GM12891 (cell line): ENCODE data around the gene MVB12B.

ENCODE experiments used
- DNase-seq: peaks from one replicate; pipeline ENCODE4 v3.0.0; 2011; ENCODE audit warnings: low spot score; ENCODE audit not compliant: insufficient read length
- FAIRE-seq: peaks from 2 replicates; lab custom pipeline; 2011; peaks lifted over from hg19 to GRCh38; lab: Jason Lieb, UNC
- PAX5 ChIP-seq: IDR thresholded peaks from 2 replicates; pipeline ENCODE4 v1.6.1; 2011; ENCODE audit warnings: low read length, moderate library complexity, mild to moderate bottlenecking; ENCODE audit not compliant: insufficient read depth, severe bottlenecking
- POLR2A ChIP-seq: IDR thresholded peaks from 2 replicates; pipeline ENCODE4 v1.6.1; 2011; ENCODE audit warnings: low read depth, low read length, control low read depth
- POLR2AphosphoS5 ChIP-seq: IDR thresholded peaks from 2 replicates; pipeline ENCODE4 v1.6.1; 2011; ENCODE audit warnings: low read depth, low read length, control low read depth
- POU2F2 ChIP-seq: IDR thresholded peaks from 2 replicates; pipeline ENCODE4 v1.6.1; 2011; ENCODE audit warnings: low read depth, mild to moderate bottlenecking, control low read depth, low read length, moderate library complexity
- SPI1 ChIP-seq: IDR thresholded peaks from 2 replicates; pipeline ENCODE4 v1.6.1; 2011; ENCODE audit warnings: low read depth, low read length, control low read depth
- TAF1 ChIP-seq: IDR thresholded peaks from 2 replicates; pipeline ENCODE4 v1.6.1; 2011; ENCODE audit warnings: low read depth, low read length, control low read depth

MVB12B gene

GRCh38 chr9:126377536-126377935 lies 50.9 kb downstream of the MVB12B start:
- TF ChIP-seq TAF1 (no peak), POLR2AphosphoS5 (no peak), SPI1 (no peak), POLR2A (no peak), POU2F2 (no peak), PAX5 (no peak)
- FAIRE-seq (no peak), DNase-seq (no peak)

- FAIRE-seq (no peak), DNase-seq (no peak)
- no peak for TF ChIP-seq POU2F2
- TF ChIP-seq PAX5: no peak
- TF ChIP-seq POLR2A: no peak
- no peak for TF ChIP-seq POLR2AphosphoS5
- no peak for TF ChIP-seq SPI1
- no peak for TF ChIP-seq TAF1
Measured at GRCh38 chr9:126378761-126379160, 52.1 kb downstream of the MVB12B start.

GRCh38 chr9:126379661-126380360 lies 53.2 kb downstream of the MVB12B start:
- TF ChIP-seq PAX5 (no peak), POLR2AphosphoS5 (no peak), TAF1 (no peak), POLR2A (no peak), POU2F2 (no peak), SPI1 (no peak)
- no peak for DNase-seq
- no peak for FAIRE-seq

- FAIRE-seq (no peak), DNase-seq (no peak)
- no peak for TF ChIP-seq PAX5
Measured at GRCh38 chr9:126380447-126380846, 53.8 kb downstream of the MVB12B start.

GRCh38 chr9:126381195-126381594 lies 54.6 kb downstream of the MVB12B start:
- no peak for TF ChIP-seq PAX5
- TF ChIP-seq POLR2AphosphoS5: no peak
- DNase-seq (no peak), FAIRE-seq (no peak)

- FAIRE-seq: no peak
- DNase-seq: no peak
- TF ChIP-seq SPI1: no peak
- no peak for TF ChIP-seq POLR2A
- TF ChIP-seq TAF1: no peak
- no peak for TF ChIP-seq POU2F2
- no peak for TF ChIP-seq PAX5
- TF ChIP-seq POLR2AphosphoS5: no peak
Measured at GRCh38 chr9:126383406-126384046, 56.9 kb downstream of the MVB12B start.

GRCh38 chr9:126384926-126385325 lies 58.3 kb downstream of the MVB12B start:
- no peak for FAIRE-seq
- no peak for TF ChIP-seq TAF1
- TF ChIP-seq SPI1: no peak
- no peak for TF ChIP-seq POLR2A
- TF ChIP-seq PAX5: no peak
- no peak for TF ChIP-seq POLR2AphosphoS5
- no peak for TF ChIP-seq POU2F2
- no peak for DNase-seq

- FAIRE-seq (no peak), DNase-seq (no peak)
- TF ChIP-seq POU2F2 (no peak), POLR2A (no peak), TAF1 (no peak), SPI1 (no peak), PAX5 (no peak), POLR2AphosphoS5 (no peak)
Measured at GRCh38 chr9:126386088-126386487, 59.5 kb downstream of the MVB12B start.

- DNase-seq (no peak), FAIRE-seq (no peak)
- TF ChIP-seq TAF1: no peak
- TF ChIP-seq PAX5: no peak
- no peak for TF ChIP-seq SPI1
- no peak for TF ChIP-seq POLR2AphosphoS5
- no peak for TF ChIP-seq POLR2A
- no peak for TF ChIP-seq POU2F2
Measured at GRCh38 chr9:126386776-126387175, 60.1 kb downstream of the MVB12B start.
